Neural progenitor cell (in vitro differentiated cells): ENCODE data around the gene CTTNBP2NL.

Experiments
- CTCF ChIP-seq: fragments of 200-600 bp; sonication (generic); IDR thresholded peaks from 2 replicates; pipeline ENCODE4 v1.5.1; 2017; ENCODE audit warnings: antibody characterized with exemption, mild to moderate bottlenecking
- EZH2 ChIP-seq: fragments of 200-600 bp; sonication (generic); IDR thresholded peaks from 2 replicates; pipeline ENCODE4 v1.6.1; 2017; ENCODE audit warnings: antibody characterized with exemption, mild to moderate bottlenecking, moderate library complexity
- EZH2phosphoT487 ChIP-seq: fragments of 200-600 bp; sonication (generic); IDR thresholded peaks from 2 replicates; pipeline ENCODE4 v1.6.1; 2017; ENCODE audit warnings: antibody characterized with exemption

GRCh38 chr1:112386024-112386723 lies 9.8 kb upstream of the CTTNBP2NL start:
- no peak for TF ChIP-seq EZH2
- TF ChIP-seq CTCF = no peak
- TF ChIP-seq EZH2phosphoT487 = no peak
